ENCODE data around the gene DIABLO.
"Not testable (repeated sequence)": the region's sequence is repeated elsewhere in the genome, so short reads cannot be mapped to it uniquely, and the experiment has no call there.

DIABLO gene

DNA sequence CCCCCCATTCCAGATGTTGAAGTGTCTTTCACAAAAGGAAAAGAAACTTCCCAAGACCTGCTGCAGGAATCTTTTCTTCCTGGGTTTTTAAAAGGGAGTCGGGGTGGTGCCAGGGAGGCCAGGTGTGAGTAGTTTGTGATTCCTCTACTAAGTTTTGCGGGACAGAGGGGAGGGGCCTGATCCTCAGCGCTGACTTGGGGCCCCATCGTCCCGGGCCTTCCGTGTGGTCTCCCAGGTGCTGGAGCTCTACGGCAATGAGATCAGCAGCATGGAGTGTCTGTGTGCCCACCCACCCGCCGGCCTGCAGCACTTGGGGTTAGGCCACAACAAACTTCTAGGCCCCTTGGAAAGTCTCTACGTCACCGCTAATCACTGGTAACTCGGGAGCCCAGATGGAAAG lies 38.4 kb downstream of the DIABLO start:
- DNase-seq = no peak

DNA sequence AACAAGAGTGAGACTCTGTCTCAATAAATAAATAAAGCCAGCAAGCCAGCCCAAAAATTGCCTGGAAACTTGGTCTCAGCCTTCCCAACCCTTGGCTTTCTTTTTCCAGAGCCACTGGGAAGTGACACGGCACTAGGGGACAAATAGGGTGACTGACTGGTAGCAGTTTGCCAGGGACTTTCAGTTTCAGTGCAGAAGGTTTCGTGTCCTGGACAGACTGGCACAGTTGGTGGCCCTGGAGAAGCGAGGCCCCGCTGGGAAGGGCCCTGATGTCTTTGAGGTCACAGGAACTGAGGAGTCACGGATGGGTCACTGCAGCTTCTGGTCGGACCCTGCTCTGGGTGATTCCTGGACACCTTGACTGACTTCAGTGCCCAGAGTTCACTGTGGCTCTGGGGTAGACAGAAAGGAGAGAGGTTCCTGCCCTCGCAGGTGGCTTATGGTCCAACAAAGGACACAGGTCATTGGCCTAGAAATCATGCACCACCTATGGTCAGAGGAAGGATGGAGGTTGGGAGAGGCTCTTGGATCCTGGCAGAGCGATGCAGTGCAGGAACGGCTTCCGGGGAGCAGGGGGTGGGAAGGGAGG lies 40.3 kb downstream of the DIABLO start:
- DNase-seq = no peak

- no peak for DNase-seq
Measured at GRCh38 chr12:122185079-122185478, 40.8 kb downstream of the DIABLO start.

DNA sequence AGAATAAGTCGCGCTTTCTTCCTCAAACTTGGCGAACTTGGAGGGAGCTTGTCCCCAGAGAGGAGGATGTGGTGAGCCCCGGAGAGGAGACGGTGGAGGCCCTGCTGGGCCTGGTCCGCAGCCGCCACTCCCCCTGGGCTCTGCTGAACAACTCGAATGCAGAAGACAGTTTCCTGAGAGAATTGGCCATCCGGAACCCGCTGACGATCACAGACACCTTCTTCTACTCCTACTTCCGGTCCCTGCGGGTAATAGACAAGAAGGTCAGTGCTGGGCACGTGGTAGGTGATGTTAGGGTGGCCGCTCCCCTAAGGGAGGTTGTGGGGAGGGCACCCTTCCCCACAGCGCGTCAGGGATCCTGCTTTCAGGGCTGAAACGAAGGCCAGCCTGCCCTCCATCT lies 41.3 kb downstream of the DIABLO start:
- DNase-seq = no peak

DNA sequence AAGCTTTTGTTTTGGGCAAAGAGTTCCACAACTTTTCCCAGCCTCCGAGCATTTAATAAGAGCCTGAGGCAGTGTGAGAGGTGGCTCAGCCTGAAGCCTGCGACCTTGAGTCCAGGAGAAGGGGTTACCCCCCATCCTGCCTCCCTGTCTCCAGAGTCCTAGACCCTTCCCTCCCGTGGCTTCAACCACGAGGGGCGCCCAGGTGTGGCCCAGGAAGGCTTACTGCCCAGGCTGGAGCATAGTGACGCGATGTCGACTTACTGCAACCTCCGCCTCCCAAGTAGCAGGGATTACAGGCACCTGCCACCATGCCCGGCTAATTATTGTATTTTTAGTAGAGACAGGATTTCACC lies 42.3 kb downstream of the DIABLO start:
- no peak for DNase-seq

GRCh38 chr12:122182887-122183587 lies 42.8 kb downstream of the DIABLO start, which contains the start of gene LRRC43:
LRRC43 (plus strand) TSS chr12:122183123; CDS start chr12:122183145, 22 bp downstream.
- DNase-seq = no peak

DNA sequence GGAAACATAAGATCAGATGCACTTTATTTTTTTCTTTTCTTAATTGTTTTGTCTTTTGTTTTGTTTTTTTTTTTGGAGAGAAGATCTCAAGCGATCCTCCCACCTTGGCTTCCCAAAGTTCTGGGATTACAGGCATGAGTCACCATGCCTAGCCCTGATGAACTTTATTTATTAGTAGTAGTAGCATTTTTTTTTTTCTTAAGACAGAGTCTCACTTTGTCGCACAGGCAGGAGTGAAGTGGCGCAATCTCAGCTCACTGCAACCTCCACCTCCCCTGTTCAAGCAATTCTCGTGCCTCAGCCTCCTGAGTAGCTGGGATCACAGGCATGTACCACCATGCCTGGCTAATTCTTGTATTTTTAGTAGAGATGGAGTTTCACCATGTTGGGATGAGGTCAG lies 49.4 kb downstream of the DIABLO start:
- DNase-seq = not testable (repeated sequence)

DNA sequence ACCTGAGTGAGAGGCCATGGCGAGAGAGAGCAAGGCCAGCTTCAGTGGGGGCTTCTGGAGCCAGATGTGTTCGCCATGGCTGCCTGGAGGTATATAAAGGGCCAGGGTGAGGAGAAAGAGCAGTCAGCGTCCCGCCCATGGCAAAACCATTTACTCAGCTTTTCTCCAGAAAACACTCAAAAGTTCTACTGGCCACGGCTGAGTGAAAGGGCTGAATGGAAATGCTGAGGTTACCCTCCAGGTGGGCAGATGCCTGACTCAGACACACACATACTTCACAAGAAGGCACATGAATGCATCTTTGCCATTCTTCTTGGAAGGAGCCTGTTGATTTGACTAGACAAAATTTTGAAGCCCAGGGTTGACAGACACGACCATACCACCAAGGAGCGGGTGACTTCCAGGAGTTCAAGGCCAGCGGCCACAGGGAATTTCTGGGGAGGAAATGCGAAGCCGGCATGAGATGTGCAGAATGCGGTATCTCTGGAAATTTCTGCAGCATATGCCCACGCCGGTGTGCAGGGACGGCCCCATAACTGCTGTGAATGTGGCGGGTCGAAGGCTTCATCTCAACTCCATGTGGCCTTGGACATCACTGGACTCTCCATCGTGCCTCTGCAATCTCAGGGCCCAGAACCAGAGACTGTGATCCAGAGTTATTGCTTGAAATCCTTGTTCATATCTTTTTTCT lies 51.6 kb downstream of the DIABLO start, which contains the start of gene IL31:
IL31 (minus strand) TSS at position 67 of the 691 bp plus-strand sequence; CDS start at position 18, 49 bp downstream.
- no peak for DNase-seq

GRCh38 chr12:122172262-122172939 lies 53.5 kb downstream of the DIABLO start:
- DNase-seq = no peak

GRCh38 chr12:122171399-122171798 lies 54.5 kb downstream of the DIABLO start:
- no peak for DNase-seq

- DNase-seq = no peak
Measured at GRCh38 chr12:122168492-122168891, 57.4 kb downstream of the DIABLO start.

GRCh38 chr12:122167356-122167925 lies 58.4 kb downstream of the DIABLO start:
- DNase-seq = no peak

DNA sequence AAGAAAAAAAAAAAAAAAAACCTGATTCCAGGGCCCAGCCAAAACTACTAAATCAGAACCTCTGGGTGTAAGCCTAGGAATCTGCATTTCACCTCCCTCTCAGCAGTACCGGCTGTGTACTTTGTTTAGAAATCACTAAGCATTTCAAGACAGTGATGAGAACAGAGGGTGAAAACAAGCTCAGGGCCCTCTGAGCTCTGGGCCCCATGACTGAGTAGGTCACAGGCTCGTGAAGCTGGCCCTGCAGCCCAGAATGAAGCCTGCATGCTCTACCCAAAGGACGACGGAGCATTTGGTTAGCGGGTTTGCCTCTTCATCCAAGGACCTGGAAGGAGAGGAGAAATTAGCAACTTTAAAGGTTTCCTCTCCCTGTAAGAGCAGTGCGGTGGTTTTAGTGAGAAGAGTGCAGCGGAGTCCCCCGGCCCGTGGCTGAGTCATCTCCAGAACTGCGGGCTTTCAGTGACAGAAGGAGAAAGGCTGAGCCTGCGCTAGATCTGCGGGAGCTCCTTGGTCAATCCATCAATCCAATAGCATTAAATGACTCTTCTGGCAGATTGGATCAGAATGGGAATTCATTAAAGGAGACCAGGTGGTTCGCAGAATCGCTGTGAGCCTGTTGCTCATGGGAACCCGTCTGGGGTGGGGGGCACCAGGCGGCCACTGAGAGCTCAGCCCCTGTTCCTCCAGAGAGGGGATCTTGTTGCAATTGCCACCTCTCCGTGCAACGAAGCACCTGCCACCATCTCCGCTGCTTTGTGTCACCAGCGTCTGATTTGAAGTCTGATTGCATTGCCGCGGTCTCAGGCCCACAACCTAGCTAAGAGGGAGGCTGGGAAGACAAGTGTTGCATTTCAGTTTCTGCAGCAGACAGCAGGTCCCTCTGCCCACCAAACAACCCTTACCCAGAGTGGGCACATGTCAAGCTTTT lies 59.2 kb downstream of the DIABLO start:
- DNase-seq = no peak

DNA sequence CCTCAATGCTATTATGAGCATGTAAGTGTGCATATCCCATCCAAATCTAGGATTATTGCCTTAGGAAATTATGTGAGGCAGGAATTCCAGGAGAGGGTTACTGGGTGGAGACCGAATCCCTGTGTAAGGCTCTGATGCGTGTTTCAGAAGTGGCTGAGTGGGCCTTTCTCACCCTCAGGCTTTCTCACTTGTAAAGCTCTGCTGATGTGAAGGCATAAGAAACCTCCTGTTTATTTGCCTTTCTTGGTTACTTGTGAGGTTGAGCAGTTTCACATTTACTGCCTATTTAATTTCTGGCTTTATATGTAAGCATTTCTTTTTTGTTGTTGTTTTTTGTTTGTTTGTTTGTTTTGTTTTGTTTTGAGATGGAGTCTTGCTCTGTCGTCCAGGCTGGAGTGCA lies 62.9 kb downstream of the DIABLO start:
- no peak for DNase-seq

GRCh38 chr12:122161682-122162081 lies 64.2 kb downstream of the DIABLO start:
- DNase-seq = no peak

- no peak for DNase-seq
Measured at GRCh38 chr12:122160761-122161160, 65.1 kb downstream of the DIABLO start.

DNA sequence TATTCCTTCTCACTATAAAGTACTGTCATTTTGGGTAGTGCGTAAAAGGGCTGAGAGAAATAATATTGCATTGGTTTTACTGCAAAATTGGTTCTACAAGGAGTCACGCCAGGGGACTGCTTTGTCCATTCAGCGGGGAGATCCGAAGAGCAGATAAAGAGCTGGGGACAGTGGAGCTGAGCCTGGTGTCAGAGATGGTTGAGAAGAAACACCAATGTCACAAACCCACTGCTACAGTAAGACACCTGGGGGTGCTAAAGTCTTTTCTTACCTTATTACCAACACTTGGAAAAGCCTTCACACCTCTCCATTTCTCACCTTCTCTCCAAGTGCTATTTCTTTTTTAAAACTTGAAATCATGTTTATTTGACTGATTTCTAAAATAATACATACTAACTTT lies 66.0 kb downstream of the DIABLO start:
- no peak for DNase-seq

DNA sequence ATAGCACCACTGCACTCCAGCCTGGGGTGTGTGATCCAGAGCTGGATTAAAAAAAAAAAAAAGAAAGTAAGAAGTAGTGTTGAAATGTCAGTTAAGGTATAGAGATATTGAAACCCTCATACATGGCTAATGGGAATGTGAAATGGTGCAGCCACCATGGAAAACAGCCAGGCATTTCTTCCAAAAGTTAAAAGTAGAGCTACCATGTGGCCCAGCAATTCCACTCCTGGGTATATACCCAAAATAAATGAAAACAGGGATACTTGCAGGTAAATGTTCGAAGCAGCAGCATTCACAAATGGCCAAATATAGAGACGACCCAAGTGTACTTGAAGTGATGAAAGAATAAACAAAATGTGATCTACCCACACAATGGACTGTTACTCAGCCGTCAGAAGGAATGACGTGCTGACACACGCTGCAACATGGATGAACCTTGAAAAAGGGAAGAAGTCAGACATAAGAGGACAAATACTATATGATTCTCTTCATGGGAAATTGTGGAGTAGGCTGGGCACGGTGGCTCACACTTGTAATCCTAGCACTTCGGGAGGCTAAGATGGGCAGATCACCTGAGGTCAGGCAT lies 67.1 kb downstream of the DIABLO start:
- DNase-seq = no peak

All from effector CD8-positive, alpha-beta T cell (primary cell).